HEK293T (cell line): Measurements from ENCODE around the gene CCDC92.

ENCODE experiments used
- HDGF ChIP-seq: fragments of 450-650 bp; IDR thresholded peaks from 2 replicates; pipeline ENCODE4 v1.6.1; 2017; ENCODE audit warnings: antibody characterized with exemption, borderline replicate concordance
- TARDBP ChIP-seq: fragments of 450-650 bp; IDR thresholded peaks from 2 replicates; pipeline ENCODE4 v1.6.1; 2016
- ZNF384 ChIP-seq: fragments of 450-650 bp; IDR thresholded peaks from 2 replicates; pipeline ENCODE4 v1.6.1; 2016

DNA sequence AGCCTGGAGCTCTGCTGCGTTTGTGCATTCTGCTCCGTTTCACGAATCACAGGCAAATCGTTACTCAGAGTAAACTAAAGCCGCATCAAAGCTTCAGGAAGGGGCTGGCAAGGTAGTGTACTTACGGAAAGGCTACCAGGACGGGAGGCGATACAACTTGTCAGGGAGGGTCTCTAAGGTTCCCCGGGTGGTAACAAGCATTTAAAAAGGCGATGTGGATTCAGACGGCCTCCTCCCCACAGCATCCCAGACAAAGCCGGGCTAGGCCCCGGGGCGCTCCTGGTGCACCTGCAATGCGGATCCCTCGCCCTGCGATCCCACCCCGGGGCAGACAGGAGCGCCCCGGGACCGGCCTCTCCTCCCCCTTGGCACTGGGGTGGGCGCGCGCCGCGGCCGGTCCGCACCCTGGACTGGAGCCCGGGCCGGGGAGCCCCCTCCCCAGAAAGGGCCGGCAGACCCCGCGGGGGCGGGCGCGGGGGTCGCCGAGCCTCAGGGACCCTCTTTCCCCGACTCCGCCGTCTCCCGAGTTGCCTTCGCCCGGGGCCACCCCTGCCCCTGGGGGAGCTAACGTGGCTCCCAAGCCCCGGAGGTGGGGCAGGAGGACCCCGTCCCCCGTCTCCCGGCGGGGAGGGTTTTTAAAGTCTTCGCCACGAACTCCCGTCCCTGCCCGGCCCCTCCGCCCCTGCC is 718 bp downstream of the CCDC92 start:
- no peak for TF ChIP-seq ZNF384
- no peak for TF ChIP-seq TARDBP
- TF ChIP-seq HDGF, result no peak
